Common myeloid progenitor, CD34-positive (primary cell): ENCODE results near the gene ZNF550.

Source experiments
- CTCF ChIA-PET: fragments of 350-600 bp; sonication (Branson Sonifier 250); formaldehyde crosslinking; loops from one replicate; lab custom pipeline; 2021; ENCODE audit warnings: antibody characterized with exemption; lab: Charles Lee
- POLR2A ChIA-PET: fragments of 350-600 bp; sonication (Branson Sonifier 250); formaldehyde crosslinking; loops from one replicate; lab custom pipeline; 2021; ENCODE audit warnings: antibody characterized with exemption; lab: Charles Lee
- DNase-seq, 3 donors: peaks; one replicate each; pipeline versions ENCODE4 v3.0.0 to v3.0.0-alpha.2; 2013
- H3K27ac ChIP-seq, 2 experiments: 1 replicate in 1 of 2; 2 replicates in 1 of 2; pipeline ENCODE4 v1.7.0; 2013; ENCODE audit warnings: inconsistent platforms in 2 of 2, low read length in 2 of 2, mild to moderate bottlenecking in 2 of 2, low read depth in 1 of 2, moderate library complexity in 1 of 2; ENCODE audit not compliant: severe bottlenecking in 2 of 2, insufficient read depth in 1 of 2, poor library complexity in 1 of 2
- H3K27me3 ChIP-seq, 5 experiments: replicated peaks in 2 of 5; 1 replicate in 3 of 5; 2 replicates in 2 of 5; pipeline versions ENCODE4 v1.6.1 to v1.7.0; 2013; ENCODE audit warnings: low read length in 4 of 5, mild to moderate bottlenecking in 2 of 5, moderate library complexity in 2 of 5, inconsistent platforms in 1 of 5; ENCODE audit not compliant: insufficient read depth in 5 of 5, control insufficient read depth in 4 of 5
- H3K36me3 ChIP-seq, 4 experiments: 1 replicate in 2 of 4; 2 replicates in 2 of 4; pipeline versions ENCODE4 v1.6.1 to v1.7.0; 2013; ENCODE audit warnings: low read length in 3 of 4, control low read depth in 1 of 4, mild to moderate bottlenecking in 1 of 4; ENCODE audit not compliant: control insufficient read depth in 4 of 4, insufficient read depth in 4 of 4
- H3K4me1 ChIP-seq, 4 experiments: 1 replicate in 3 of 4; 2 replicates in 1 of 4; pipeline versions ENCODE4 v1.6.1 to v1.7.1; 2013; ENCODE audit warnings: low read length in 3 of 4, mild to moderate bottlenecking in 3 of 4, control low read depth in 1 of 4, inconsistent platforms in 1 of 4, moderate library complexity in 1 of 4; ENCODE audit not compliant: control insufficient read depth in 4 of 4, insufficient read depth in 4 of 4; ENCODE audit errors: control extremely low read depth in 1 of 4
- H3K4me3 ChIP-seq, 7 experiments: 1 replicate in 4 of 7; 2 replicates in 3 of 7; pipeline versions ENCODE4 v1.5.1 to v1.7.0; 2013; ENCODE audit warnings: mild to moderate bottlenecking in 7 of 7, low read length in 6 of 7, moderate library complexity in 6 of 7, inconsistent platforms in 2 of 7, low read depth in 2 of 7, control low read depth in 1 of 7; ENCODE audit not compliant: insufficient read depth in 4 of 7, control insufficient read depth in 1 of 7; ENCODE audit errors: extremely low read depth in 1 of 7
- H3K9me3 ChIP-seq, 5 experiments: 1 replicate in 4 of 5; 2 replicates in 1 of 5; pipeline versions ENCODE4 v1.6.1 to v1.7.1; 2013; ENCODE audit warnings: low read length in 4 of 5, mild to moderate bottlenecking in 2 of 5, inconsistent platforms in 1 of 5, low read depth in 1 of 5, moderate library complexity in 1 of 5; ENCODE audit not compliant: control insufficient read depth in 4 of 5, insufficient read depth in 2 of 5; ENCODE audit errors: control extremely low read depth in 1 of 5
- WGBS: methylation state at CpG from one replicate; pipeline ENCODE4 v1.1.5; 2013; ENCODE audit not compliant: insufficient coverage; 5-methylcytosine and 5-hydroxymethylcytosine counted together

ZNF550 gene

GRCh38 chr19:57563547-57563946, 3.9 kb upstream of the ZNF550 start:
- Histone ChIP-seq H3K4me3 (no peak overlapping the region), H3K36me3 (no peaks in the 10 kb centered on the region), H3K27ac (no peak overlapping the region), H3K4me1 (peaks cover 4 to 14% (median 10%) of the 10 kb centered on the region in 4 experiments), H3K9me3 (peaks cover 5 to 64% (median 48%) of the 10 kb centered on the region in 5 experiments), H3K27me3 (no peaks in the 10 kb centered on the region)
- 100% methylated on average over 1 of the region's 1 CpG for WGBS
- ChIA-PET CTCF (no interaction called here), POLR2A (no interaction called here)
- DNase-seq = no peak

DNA sequence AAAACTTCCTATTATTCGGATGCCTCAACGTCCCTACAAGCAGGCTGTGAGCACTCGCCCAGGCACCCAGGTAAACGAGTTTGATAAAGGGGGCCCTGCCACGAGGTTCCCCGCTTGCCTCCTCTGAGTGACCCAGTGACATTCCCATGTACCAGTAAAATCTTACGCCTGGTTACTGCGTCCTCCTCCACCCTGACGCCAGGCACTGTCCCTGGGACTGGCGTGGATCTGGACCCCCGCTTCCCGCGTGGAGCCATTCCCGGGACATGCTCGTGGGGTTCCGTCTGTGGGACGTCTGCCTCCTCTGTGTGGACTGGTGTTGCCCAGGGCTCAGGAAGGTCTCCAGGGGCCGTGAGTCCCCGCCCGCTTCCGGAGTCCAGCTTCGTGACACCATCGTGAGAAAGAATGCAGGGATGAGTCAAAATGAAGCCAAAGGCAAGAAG, 407 bp upstream of the ZNF550 start:
- POLR2A ChIA-PET = interaction anchor here (0.6 kb wide), 1 partner anchor 1362 kb away, joined by 6 read pairs; no protein-coding TSS in a partner anchor
- 41% methylated on average over 23 of the region's 23 CpGs for WGBS

GRCh38 chr19:57559008-57559403, 657 bp downstream of the ZNF550 start:
- 1% methylated on average over 17 of the region's 22 CpGs for WGBS
- ChIA-PET CTCF (no interaction called here), POLR2A (no interaction called here)
- Histone ChIP-seq H3K27ac (peak overlapping the region; percentile 70 to 83), H3K4me1 (peaks cover 4 to 22% (median 15%) of the 10 kb centered on the region in 4 experiments), H3K27me3 (no peaks in the 10 kb centered on the region), H3K36me3 (peaks cover 20 to 32% (median 28%) of the 10 kb centered on the region in 4 experiments), H3K9me3 (peaks cover 4 to 50% (median 32%) of the 10 kb centered on the region in 5 experiments), H3K4me3 (peak overlapping the region; percentile 87 to 99 (median 92))
- DNase-seq = peak in 2 of 3 donors; percentile 41 to 57

More for the DNA sequence above, 407 bp upstream of the ZNF550 start:
- H3K4me3 ChIP-seq = peak overlapping the region; percentile 87 to 99 (median 92)
- peaks cover 0 to 47% (median 35%) of the 10 kb centered on the region in 5 experiments for H3K9me3 ChIP-seq
- H3K27ac ChIP-seq = no peak overlapping the region
- CTCF ChIA-PET = no interaction called here
- H3K4me1 ChIP-seq = peaks cover 4 to 22% (median 15%) of the 10 kb centered on the region in 4 experiments
- H3K36me3 ChIP-seq = peaks cover 11 to 22% (median 18%) of the 10 kb centered on the region in 4 experiments
- no peaks in the 10 kb centered on the region for H3K27me3 ChIP-seq
- no peak for DNase-seq

DNA sequence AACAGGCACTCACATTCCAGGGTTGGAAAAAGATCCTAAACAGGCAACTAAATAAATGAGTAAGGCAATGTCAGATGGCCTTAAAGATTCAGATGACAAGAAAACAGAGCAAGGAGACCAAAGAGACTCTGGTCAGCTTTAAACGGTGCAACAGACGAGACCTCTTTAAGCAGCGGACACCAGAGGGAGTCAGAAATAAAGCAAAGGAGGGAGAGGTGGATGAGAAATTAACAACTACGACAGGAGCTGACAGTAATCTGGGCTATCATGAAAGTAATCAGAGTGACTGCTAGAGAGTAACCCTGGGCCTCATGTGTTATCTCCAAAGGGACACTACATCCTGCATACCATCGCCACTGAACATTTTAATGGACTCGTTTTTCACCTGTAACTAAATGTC, 1.1 kb downstream of the ZNF550 start:
- ChIA-PET CTCF (interaction anchor here (0.9 kb wide), 1 partner anchor 20 kb away, joined by 3 read pairs; the partner anchor contains the start of gene ZNF416), POLR2A (no interaction called here)
- Histone ChIP-seq H3K4me1 (peaks cover 4 to 22% (median 15%) of the 10 kb centered on the region in 4 experiments), H3K4me3 (peak overlapping the region; percentile 87 to 99 (median 92)), H3K27ac (peak overlapping the region in 1 of 2 experiments; percentile 83), H3K27me3 (no peaks in the 10 kb centered on the region), H3K9me3 (peaks cover 4 to 49% (median 29%) of the 10 kb centered on the region in 5 experiments), H3K36me3 (peaks cover 21 to 36% (median 33%) of the 10 kb centered on the region in 4 experiments)
- DNase-seq = peak in 1 of 3 donors; percentile 23
- WGBS = 69% methylated on average over 4 of the region's 6 CpGs

- Histone ChIP-seq H3K27ac (no peak overlapping the region), H3K27me3 (no peaks in the 10 kb centered on the region), H3K36me3 (peaks cover 29 to 45% (median 41%) of the 10 kb centered on the region in 4 experiments), H3K4me3 (peak overlapping the region in 1 of 7 experiments; percentile 2), H3K9me3 (peaks cover 7 to 45% (median 34%) of the 10 kb centered on the region in 5 experiments), H3K4me1 (peaks cover 4 to 22% (median 15%) of the 10 kb centered on the region in 4 experiments)
- DNase-seq = no peak
- ChIA-PET CTCF (interaction anchor here (0.9 kb wide), 1 partner anchor 21 kb away, joined by 3 read pairs; the partner anchor contains the start of gene ZNF416), POLR2A (interaction anchor here (0.8 kb wide), 1 partner anchor 70 kb away, joined by 3 read pairs; the partner anchor contains the start of gene ZNF419)
- WGBS = 100% methylated on average over 2 of the region's 5 CpGs
Measured at GRCh38 chr19:57557659-57558058, 2.0 kb downstream of the ZNF550 start.

DNA sequence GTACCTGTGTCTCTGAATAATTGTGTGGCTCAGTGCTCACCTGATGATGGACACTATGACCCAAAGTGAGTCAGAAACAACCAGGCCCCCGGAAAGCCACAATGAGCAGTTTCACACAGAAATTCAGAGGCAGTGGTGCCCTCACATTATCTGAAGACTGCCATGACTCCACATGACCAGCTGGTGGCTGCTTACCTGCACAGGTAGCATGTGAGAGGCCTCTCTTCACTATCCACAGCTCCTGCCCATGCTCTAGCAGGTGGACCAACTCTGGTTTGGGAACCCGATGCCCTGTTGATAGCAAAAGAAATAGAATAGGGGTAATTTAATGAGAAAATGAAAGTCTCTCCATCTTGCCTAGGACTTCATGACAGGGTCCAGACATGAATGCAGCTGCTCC, 7.2 kb downstream of the ZNF550 start:
- Histone ChIP-seq H3K9me3 (peaks cover 10 to 86% (median 67%) of the 10 kb centered on the region in 5 experiments), H3K4me3 (peak overlapping the region in 1 of 7 experiments; percentile 50), H3K4me1 (no peaks in the 10 kb centered on the region), H3K27me3 (no peaks in the 10 kb centered on the region), H3K27ac (no peak overlapping the region), H3K36me3 (peaks cover 60 to 97% (median 85%) of the 10 kb centered on the region in 4 experiments)
- ChIA-PET POLR2A (no interaction called here), CTCF (no interaction called here)
- WGBS = 92% methylated on average over 1 of the region's 2 CpGs
- no peak for DNase-seq

DNA sequence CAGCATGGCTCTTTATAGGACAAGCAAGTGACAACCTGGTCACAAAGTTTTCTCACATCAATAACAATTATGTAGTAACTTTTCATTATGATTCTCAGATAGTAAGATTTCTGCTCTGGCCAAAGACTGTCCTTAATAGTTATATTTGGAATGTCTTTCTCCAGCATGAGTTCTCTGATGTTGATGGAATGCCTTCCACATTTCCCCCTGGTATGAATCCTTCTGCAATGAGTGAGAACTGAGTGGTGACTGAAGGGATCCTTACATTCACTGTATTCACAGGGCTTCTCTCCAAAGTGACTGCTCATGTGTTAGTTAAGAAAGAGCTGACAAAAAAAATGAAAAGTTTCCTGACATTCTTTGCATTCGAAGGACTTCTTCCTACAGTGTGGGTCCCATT, 13.2 kb downstream of the ZNF550 start:
- 100% methylated on average over 1 of the region's 1 CpG for WGBS
- DNase-seq = no peak
- Histone ChIP-seq H3K4me1 (no peaks in the 10 kb centered on the region), H3K4me3 (peak overlapping the region in 2 of 7 experiments; percentile 9 to 34), H3K27me3 (no peaks in the 10 kb centered on the region), H3K9me3 (peaks cover 23 to 97% (median 69%) of the 10 kb centered on the region in 5 experiments), H3K27ac (no peak overlapping the region), H3K36me3 (peaks cover 65 to 100% (median 84%) of the 10 kb centered on the region in 4 experiments)
- ChIA-PET POLR2A (no interaction called here), CTCF (no interaction called here)
